HepG2 (cell line): ENCODE results near the gene PRIMPOL. TPM values are rescaled to one million over a fixed set of nuclear protein-coding genes. Genes with fewer than 3 reads are reported as not detected.

Source experiments
- CHCHD3 ChIP-seq: sonication (generic); formaldehyde crosslinking; IDR thresholded peaks from 2 replicates; pipeline ENCODE4 v1.8.0; 2022; ENCODE audit warnings: mild to moderate bottlenecking, missing genetic modification reagents, moderate library complexity
- CTCF ChIP-seq: sonication (generic); formaldehyde crosslinking; IDR thresholded peaks from 2 replicates; pipeline ENCODE4 v1.5.0; 2020; ENCODE audit warnings: mild to moderate bottlenecking, missing genetic modification reagents, moderate library complexity
- E2F1 ChIP-seq: sonication (generic); formaldehyde crosslinking; IDR thresholded peaks from 2 replicates; pipeline ENCODE4 v1.5.0; 2020; ENCODE audit warnings: missing genetic modification reagents
- ERF ChIP-seq: IDR thresholded peaks from 2 replicates; pipeline ENCODE4 v1.6.1; 2018; ENCODE audit warnings: missing biosample characterization, missing genetic modification reagents
- HNRNPK ChIP-seq: fragments of 200-400 bp; formaldehyde crosslinking; IDR thresholded peaks from 2 replicates; pipeline ENCODE4 v1.6.1; 2018; ENCODE audit warnings: low read length, low read depth, moderate library complexity, mild to moderate bottlenecking; ENCODE audit not compliant: poor library complexity, severe bottlenecking
- HNRNPUL1 ChIP-seq: fragments of 200-400 bp; formaldehyde crosslinking; IDR thresholded peaks from 2 replicates; pipeline ENCODE4 v1.6.1; 2017; ENCODE audit warnings: low read depth, mild to moderate bottlenecking, low read length, moderate library complexity
- KDM5B ChIP-seq: sonication (generic); formaldehyde crosslinking; IDR thresholded peaks from 2 replicates; pipeline ENCODE4 v1.4.0; 2020; ENCODE audit warnings: missing genetic modification reagents, mild to moderate bottlenecking, borderline replicate concordance
- MAFF ChIP-seq: IDR thresholded peaks from 2 replicates; pipeline ENCODE4 v1.6.1; 2011; ENCODE audit warnings: low read depth, low read length, improper control_type of control experiment
- NR2C2 ChIP-seq: sonication (generic); formaldehyde crosslinking; IDR thresholded peaks from 2 replicates; pipeline ENCODE4 v1.4.0; 2020; ENCODE audit warnings: missing genetic modification reagents, mild to moderate bottlenecking, moderate library complexity, borderline replicate concordance
- NR2F2 ChIP-seq: IDR thresholded peaks from 2 replicates; pipeline ENCODE4 v1.6.1; 2012; ENCODE audit warnings: low read depth, inconsistent platforms, borderline replicate concordance
- TFE3 ChIP-seq: IDR thresholded peaks from 2 replicates; pipeline ENCODE4 v1.6.1; 2016
- XBP1 ChIP-seq: sonication (generic); formaldehyde crosslinking; IDR thresholded peaks from 2 replicates; pipeline ENCODE4 v1.5.0; 2020; ENCODE audit warnings: missing genetic modification reagents
- ZBTB34 ChIP-seq: sonication (generic); formaldehyde crosslinking; IDR thresholded peaks from 2 replicates; pipeline ENCODE4 v1.8.0; 2022; ENCODE audit warnings: mild to moderate bottlenecking, missing genetic modification reagents
- ZBTB49 ChIP-seq: sonication (generic); formaldehyde crosslinking; IDR thresholded peaks from 2 replicates; pipeline ENCODE4 v1.4.0; 2020; ENCODE audit warnings: missing genetic modification reagents, borderline replicate concordance
- ZNF207 ChIP-seq: fragments of 450-650 bp; IDR thresholded peaks from 2 replicates; pipeline ENCODE4 v1.6.1; 2016; ENCODE audit warnings: antibody characterized with exemption, borderline replicate concordance
- ZNF749 ChIP-seq: sonication (generic); formaldehyde crosslinking; IDR thresholded peaks from 2 replicates; pipeline ENCODE4 v1.8.0; 2022; ENCODE audit warnings: mild to moderate bottlenecking, missing genetic modification reagents, moderate library complexity, borderline replicate concordance
- ZNF792 ChIP-seq: IDR thresholded peaks from 2 replicates; pipeline ENCODE4 v1.6.1; 2016
- ZNF883 ChIP-seq: sonication (generic); formaldehyde crosslinking; IDR thresholded peaks from 2 replicates; pipeline ENCODE4 v1.5.1; 2020; ENCODE audit warnings: mild to moderate bottlenecking, missing genetic modification reagents; ENCODE audit errors: not compliant biosample characterization
- ZSCAN9 ChIP-seq: IDR thresholded peaks from 2 replicates; pipeline ENCODE4 v1.6.1; 2016; ENCODE audit warnings: borderline replicate concordance
- polyA plus RNA-seq, 8 experiments: library from polyadenylated mRNA; depleted of rRNA in 3 of 8; stranded (reverse) in 7 of 8; unstranded in 1 of 8; fragments of >200 nt; fragmentation: Illumina TruSeq in 4 of 8; extraction: Trizol in 4 of 8; gene quantifications; 2 replicates each; pipeline versions ENCODE4 v1.2.1 to v1.2.3, GENCODE V29; 2011 to 2016; ENCODE audit warnings: low read depth in 4 of 8, missing spikeins in 1 of 8, mixed read lengths in 1 of 8; ENCODE audit not compliant: insufficient read depth in 1 of 8
- total RNA-seq, 5 experiments: library from RNA; depleted of rRNA; stranded (reverse); fragments of >200 nt; fragmentation: Illumina TruSeq; extraction: Trizol; gene quantifications; 2 replicates each; pipeline ENCODE4 v1.2.3, GENCODE V29; 2016; ENCODE audit warnings: low read depth in 1 of 5

The PRIMPOL gene
- total and polyA plus RNA-seq, 2 of the 13 experiments (the other 11 are each of a cell fraction or from before 2014, with no cell fraction given), result 7.3 to 11.0 TPM

GRCh38 chr4:184649026-184649970 lies at the start of gene PRIMPOL, which contains the start of gene CASP3 (continued):
- 0 out of 2 replicates have a peak, but pooled peaks have one; percentile 19 for TF ChIP-seq TFE3 (CRISPR knock-in tag)
- peak; percentile 38 for TF ChIP-seq HNRNPK
- peak; percentile 26 for TF ChIP-seq E2F1
- peak; percentile 51 for TF ChIP-seq CTCF (CRISPR knock-in tag)
- 0 out of 2 replicates have a peak, but pooled peaks have one; percentile 49 for TF ChIP-seq ZNF792 (CRISPR knock-in tag)
- no peak for TF ChIP-seq HNRNPUL1
- 0 out of 2 replicates have a peak, but pooled peaks have one; percentile 54 for TF ChIP-seq CHCHD3
- TF ChIP-seq ZNF883 (CRISPR knock-in tag), result peak; percentile 12
- TF ChIP-seq MAFF, result no peak
- peak; percentile 63 for TF ChIP-seq KDM5B (CRISPR knock-in tag)
- TF ChIP-seq XBP1, result no peak
- no peak for TF ChIP-seq ZBTB49 (CRISPR knock-in tag)
- TF ChIP-seq ERF, result peak; percentile 74
- TF ChIP-seq NR2C2 (CRISPR knock-in tag), result peak; percentile 94
- TF ChIP-seq NR2F2, result peak; percentile 13; the same call in 1 of the 2 replicates
- no peak; the same call in 1 of the 2 replicates for TF ChIP-seq ZBTB34
- no peak for TF ChIP-seq ZNF207
- TF ChIP-seq ZNF749 (CRISPR knock-in tag), result no peak
- no peak; the same call in 1 of the 2 replicates for TF ChIP-seq ZSCAN9 (CRISPR knock-in tag)
